Measurements from ENCODE around the gene TMEM60.
"Not testable (repeated sequence)": the region's sequence is repeated elsewhere in the genome, so short reads cannot be mapped to it uniquely, and the experiment has no call there.

TMEM60 gene

GRCh38 chr7:77798394-77799077 lies at the start of gene TMEM60, which contains the start of gene PHTF2:
Gene TMEM60, minus strand, starts transcription at chr7:77798434. Its CDS starts 4,061 bp downstream, at chr7:77794373.
Gene PHTF2, plus strand, starts transcription at chr7:77798773.
- DNase-seq, result peak; percentile 90

GRCh38 chr7:77846317-77847092 lies 48.3 kb upstream of the TMEM60 start:
- no peak for DNase-seq

- DNase-seq, result no peak
Observed at GRCh38 chr7:77843194-77843593, 45.0 kb upstream of the TMEM60 start.

- no peak for DNase-seq
Observed at GRCh38 chr7:77839919-77840318, 41.7 kb upstream of the TMEM60 start.

GRCh38 chr7:77838929-77839491 lies 40.8 kb upstream of the TMEM60 start:
- no peak for DNase-seq

- no peak for DNase-seq
Observed at GRCh38 chr7:77837966-77838365, 39.7 kb upstream of the TMEM60 start.

GRCh38 chr7:77837275-77837674 lies 39.0 kb upstream of the TMEM60 start:
- DNase-seq, result no peak

GRCh38 chr7:77836425-77836824 lies 38.2 kb upstream of the TMEM60 start:
- DNase-seq, result not testable (repeated sequence)

GRCh38 chr7:77833136-77833535 lies 34.9 kb upstream of the TMEM60 start:
- DNase-seq, result no peak

GRCh38 chr7:77831953-77832352 lies 33.7 kb upstream of the TMEM60 start:
- no peak for DNase-seq

GRCh38 chr7:77831481-77831880 lies 33.2 kb upstream of the TMEM60 start:
- DNase-seq, result no peak

GRCh38 chr7:77830649-77831355 lies 32.6 kb upstream of the TMEM60 start:
- no peak for DNase-seq

GRCh38 chr7:77827999-77828398 lies 29.8 kb upstream of the TMEM60 start:
- DNase-seq, result no peak

GRCh38 chr7:77826300-77826699 lies 28.1 kb upstream of the TMEM60 start:
- DNase-seq, result no peak

GRCh38 chr7:77825131-77825530 lies 26.9 kb upstream of the TMEM60 start:
- no peak for DNase-seq

GRCh38 chr7:77824636-77825035 lies 26.4 kb upstream of the TMEM60 start:
- no peak for DNase-seq

GRCh38 chr7:77823787-77824186 lies 25.6 kb upstream of the TMEM60 start:
- no peak for DNase-seq

GRCh38 chr7:77822269-77822668 lies 24.0 kb upstream of the TMEM60 start:
- DNase-seq, result no peak

- DNase-seq, result no peak
Observed at GRCh38 chr7:77820967-77821366, 22.7 kb upstream of the TMEM60 start.

GRCh38 chr7:77819021-77819420 lies 20.8 kb upstream of the TMEM60 start:
- DNase-seq, result no peak

- DNase-seq, result no peak
Observed at GRCh38 chr7:77813180-77813579, 14.9 kb upstream of the TMEM60 start.

GRCh38 chr7:77812290-77812685 lies 14.1 kb upstream of the TMEM60 start:
- no peak for DNase-seq

GRCh38 chr7:77811516-77812289 lies 13.5 kb upstream of the TMEM60 start:
- no peak for DNase-seq

Data from activated gamma-delta T cell treated with Interleukin-2 at 50 U/mL for 16 hours (primary cell).